Astrocyte of the cerebellum (primary cell): ENCODE measurements around the gene GRK6.

ENCODE experiments used
- DNase-seq: peaks from one replicate; pipeline ENCODE4 v3.0.0-alpha.2; 2011; ENCODE audit warnings: low read depth
- H3K4me3 ChIP-seq: 2 replicates; pipeline ENCODE4 v1.5.1; 2011; ENCODE audit warnings: mild to moderate bottlenecking, low read depth, low read length, moderate library complexity
- in situ Hi-C: cut with HindIII; loops from 2 replicates; pipeline ENCODE4 v1.10.0; 2017; ENCODE audit warnings: low sequenced_read_pairs
- TF ChIP-seq, protein P1 (sequence below): IDR thresholded peaks from 2 replicates; pipeline ENCODE4 v1.5.1; 2012; ENCODE audit warnings: low read length, low read depth, moderate library complexity, mild to moderate bottlenecking; ENCODE audit errors: missing control alignments

The GRK6 gene

DNA sequence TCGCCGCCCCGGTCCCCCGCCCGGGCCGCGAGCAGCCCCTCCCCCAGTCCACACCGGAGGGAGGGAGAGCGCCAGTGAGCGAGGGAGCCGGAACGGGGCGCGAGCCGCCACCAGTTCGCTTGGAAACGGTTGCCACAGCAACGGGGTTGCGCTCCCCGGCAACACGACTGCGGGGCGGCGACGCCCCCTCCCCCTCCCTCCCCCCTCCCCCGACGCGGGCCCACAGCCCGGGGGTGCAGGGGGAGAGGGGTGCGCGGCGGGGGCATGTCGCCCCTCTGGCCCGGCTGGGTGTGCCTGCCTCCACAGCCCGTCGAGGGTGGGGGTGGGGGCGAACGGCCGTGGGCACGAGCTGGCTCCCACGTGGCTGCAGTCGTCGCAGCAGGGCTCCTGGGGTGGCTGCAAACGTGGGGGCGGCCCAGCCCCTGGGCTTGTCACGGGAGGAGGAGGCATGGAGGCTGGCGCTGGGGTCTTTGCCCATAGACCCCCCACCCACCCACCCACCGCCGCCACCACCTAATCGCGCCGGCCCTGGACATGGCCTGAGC is 20.7 kb downstream of the GRK6 start:
- in situ Hi-C loops = loop anchor here (5.0 kb wide), 1 partner anchor 125 kb away; no protein-coding TSS in a partner anchor
- DNase-seq = no peak
- TF ChIP-seq, protein P1, sequence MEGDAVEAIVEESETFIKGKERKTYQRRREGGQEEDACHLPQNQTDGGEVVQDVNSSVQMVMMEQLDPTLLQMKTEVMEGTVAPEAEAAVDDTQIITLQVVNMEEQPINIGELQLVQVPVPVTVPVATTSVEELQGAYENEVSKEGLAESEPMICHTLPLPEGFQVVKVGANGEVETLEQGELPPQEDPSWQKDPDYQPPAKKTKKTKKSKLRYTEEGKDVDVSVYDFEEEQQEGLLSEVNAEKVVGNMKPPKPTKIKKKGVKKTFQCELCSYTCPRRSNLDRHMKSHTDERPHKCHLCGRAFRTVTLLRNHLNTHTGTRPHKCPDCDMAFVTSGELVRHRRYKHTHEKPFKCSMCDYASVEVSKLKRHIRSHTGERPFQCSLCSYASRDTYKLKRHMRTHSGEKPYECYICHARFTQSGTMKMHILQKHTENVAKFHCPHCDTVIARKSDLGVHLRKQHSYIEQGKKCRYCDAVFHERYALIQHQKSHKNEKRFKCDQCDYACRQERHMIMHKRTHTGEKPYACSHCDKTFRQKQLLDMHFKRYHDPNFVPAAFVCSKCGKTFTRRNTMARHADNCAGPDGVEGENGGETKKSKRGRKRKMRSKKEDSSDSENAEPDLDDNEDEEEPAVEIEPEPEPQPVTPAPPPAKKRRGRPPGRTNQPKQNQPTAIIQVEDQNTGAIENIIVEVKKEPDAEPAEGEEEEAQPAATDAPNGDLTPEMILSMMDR = no peak
- H3K4me3 ChIP-seq = peak overlapping the region; percentile 54

DNA sequence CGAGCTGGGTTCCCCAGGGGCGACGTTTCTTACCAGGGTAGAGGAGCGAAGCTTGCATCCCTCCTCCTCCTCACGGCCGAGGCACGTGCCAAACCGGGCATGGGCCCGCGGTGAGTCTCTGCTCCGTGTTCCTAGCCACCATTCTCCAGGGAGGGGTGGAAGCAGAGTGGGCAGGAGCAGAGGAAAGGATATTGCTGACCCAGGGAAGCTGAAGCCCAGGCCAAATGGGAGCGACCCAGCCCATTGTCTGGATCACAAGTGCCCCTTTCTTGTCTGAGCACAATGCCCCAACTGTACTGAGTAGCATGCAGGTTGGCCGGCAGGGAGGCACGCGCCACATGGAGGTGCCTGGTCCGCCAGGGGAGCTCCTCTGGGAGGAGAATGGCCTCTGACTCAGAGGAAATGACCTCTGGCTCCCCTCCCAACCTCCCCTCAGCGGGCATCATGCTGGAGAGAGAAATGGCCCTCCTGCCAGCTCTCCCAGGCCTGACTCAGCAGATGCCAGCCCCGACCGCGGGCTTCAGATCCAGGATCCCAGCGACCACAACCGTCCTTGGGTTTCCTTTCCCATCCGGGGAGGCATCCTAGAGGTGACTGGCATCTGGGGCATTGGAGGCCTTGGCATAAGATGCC is 21.3 kb downstream of the GRK6 start:
- TF ChIP-seq, protein P1 = no peak
- peak; percentile 32 for DNase-seq
- peak overlapping the region; percentile 54 for H3K4me3 ChIP-seq
- in situ Hi-C loops = loop anchor here (5.0 kb wide), 1 partner anchor 125 kb away; no protein-coding TSS in a partner anchor

DNA sequence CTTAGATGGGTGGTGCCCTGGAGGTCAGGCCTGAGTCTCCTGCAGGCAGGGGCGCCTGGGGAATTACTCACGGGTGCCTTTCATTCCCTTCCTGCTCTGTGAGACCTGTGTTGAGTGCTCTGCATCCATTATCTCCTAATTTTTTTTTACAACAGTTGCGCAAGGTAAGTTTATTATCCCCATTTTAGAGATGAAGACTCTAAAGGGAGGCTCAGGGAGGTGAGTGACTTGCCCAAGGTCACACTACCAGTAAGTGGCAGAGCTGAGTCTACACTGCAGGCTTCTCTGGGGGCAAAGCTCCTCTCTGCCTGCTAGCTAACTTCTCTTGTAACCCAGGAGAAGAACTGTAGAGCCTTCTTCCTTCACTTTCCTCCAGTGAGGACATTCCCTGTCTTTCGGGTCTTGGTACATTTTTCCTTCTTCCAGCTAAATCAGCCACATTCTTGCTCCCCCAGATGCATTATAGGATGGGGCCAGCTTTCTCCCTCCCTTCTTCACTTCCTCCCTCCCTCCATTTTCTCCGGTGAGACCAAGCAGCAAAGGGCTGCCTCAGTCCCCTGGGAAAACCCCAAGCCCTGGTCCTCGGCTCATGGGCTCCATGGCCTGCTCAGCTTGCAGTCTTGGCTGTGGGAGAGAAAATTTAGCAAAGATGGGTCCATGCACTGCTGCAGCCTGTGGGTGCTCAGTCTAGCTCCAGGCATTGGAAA is 21.9 kb downstream of the GRK6 start:
- in situ Hi-C loops = loop anchor here (5.0 kb wide), 1 partner anchor 126 kb away; no protein-coding TSS in a partner anchor
- H3K4me3 ChIP-seq = peak overlapping the region; percentile 54
- TF ChIP-seq, protein P1 = no peak
- DNase-seq = no peak

DNA sequence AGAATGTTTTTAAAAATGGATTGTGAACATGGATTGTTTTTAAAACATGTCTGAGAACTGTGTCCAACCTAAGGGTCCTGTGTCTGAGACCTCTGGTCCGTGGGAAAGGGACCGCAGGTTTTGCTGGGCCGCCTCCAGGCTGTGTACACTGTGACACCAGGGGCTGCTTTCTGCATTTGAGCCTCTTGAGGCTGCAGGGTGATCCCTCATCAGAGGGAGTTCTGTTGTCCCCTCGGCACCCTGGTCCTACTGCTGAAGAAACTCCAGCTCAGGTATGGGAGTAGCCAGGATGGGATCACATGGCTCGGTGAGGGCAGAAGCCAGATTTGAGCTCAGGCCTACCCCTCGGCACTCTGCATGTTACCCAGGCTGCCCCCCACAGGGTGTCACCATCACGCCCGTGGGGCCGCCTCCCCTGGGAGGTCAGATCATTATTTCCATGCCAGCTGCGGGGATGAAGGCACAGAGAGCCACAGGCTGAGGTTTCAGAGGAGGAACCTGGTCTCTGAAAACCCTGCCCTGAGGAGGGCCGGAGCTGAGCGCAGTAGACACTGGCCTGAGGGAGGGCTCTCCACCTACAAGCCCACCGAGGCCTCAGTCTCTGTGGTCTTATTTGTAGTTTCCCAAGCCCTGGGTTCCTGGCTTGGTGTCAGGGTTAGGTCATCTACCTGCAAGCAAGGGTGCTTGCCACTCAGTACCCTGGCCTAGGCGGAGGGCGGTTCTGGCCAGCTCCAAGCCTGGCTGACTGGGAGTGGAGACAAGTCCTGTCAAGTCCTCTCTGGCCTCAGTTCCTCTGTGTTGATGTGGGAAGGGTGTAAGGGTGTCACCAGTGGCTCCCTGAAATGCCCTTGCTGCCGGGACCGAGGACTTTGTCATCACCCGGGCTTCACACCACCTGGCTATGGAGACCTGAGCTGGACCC is 22.9 kb downstream of the GRK6 start:
- in situ Hi-C loops = loop anchor here (5.0 kb wide), 1 partner anchor 127 kb away; no protein-coding TSS in a partner anchor
- no peak overlapping the region for H3K4me3 ChIP-seq
- TF ChIP-seq, protein P1 = no peak
- no peak for DNase-seq

DNA sequence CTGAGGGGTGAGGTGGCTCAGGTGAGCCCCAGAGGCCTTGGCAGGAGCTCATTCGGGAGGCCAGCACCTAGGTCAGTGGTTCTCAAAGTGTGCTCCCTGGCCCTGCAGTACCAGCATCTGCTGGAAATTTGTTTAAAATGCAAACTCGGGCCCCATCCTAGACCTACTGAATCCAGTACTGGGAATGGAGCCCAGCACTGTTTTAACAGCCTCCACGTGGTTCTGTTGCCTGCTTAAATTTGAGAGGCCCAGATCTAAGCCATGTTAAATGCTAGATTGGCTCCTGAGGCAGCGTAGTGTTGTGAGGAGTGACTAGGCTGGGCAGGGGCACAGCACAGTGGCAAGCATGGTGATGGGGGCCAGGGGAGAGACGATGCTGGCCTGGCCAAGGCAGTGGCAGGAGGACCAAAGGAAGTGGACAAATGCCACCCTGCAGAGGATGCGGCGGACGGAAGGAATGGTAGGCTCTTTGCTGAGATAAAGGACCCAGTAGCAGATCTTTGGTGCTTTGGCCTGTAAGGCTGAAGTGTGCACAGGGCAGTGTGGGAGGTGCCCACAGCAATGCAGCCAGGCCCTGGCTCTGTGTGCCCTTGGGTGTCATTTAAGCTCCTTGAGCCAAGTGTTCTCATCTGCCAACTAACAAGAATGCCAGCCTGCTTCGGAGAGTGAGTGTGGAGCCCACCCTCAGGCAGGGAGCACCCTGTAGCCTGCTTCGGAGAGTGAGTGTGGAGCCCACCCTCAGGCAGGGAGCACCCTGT is 24.4 kb downstream of the GRK6 start:
- in situ Hi-C loops = no loop called here
- H3K4me3 ChIP-seq = no peak overlapping the region
- TF ChIP-seq, protein P1 = no peak
- no peak for DNase-seq
